ENCODE measurements around the gene NRXN3.

NRXN3 gene

DNA sequence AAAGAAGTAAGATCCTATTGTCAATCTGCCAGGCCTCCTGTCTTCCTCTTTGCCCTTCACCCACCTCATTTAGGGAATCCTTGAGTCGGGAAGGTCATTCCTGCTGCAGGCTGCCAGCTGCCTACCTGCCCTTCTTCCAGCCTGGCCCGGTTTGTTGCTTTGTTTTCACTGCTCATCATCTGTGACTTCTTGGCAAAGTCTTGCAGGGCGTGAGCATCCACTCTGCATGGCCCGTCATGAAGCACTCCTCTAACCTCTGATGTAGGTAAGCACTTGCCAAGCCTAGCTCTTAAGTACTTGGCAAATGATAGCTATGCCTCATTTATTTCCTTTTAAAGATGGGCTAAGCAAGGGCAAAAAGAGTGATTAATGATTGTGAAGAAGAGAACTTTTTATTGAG, 192.8 kb downstream of the NRXN3 start:
- H3K4me3 ChIP-seq (ENCODE audit: low read length): no peak overlapping the region
- DNase-seq (ENCODE audit: low read depth): no peak
- TF ChIP-seq, protein P1, sequence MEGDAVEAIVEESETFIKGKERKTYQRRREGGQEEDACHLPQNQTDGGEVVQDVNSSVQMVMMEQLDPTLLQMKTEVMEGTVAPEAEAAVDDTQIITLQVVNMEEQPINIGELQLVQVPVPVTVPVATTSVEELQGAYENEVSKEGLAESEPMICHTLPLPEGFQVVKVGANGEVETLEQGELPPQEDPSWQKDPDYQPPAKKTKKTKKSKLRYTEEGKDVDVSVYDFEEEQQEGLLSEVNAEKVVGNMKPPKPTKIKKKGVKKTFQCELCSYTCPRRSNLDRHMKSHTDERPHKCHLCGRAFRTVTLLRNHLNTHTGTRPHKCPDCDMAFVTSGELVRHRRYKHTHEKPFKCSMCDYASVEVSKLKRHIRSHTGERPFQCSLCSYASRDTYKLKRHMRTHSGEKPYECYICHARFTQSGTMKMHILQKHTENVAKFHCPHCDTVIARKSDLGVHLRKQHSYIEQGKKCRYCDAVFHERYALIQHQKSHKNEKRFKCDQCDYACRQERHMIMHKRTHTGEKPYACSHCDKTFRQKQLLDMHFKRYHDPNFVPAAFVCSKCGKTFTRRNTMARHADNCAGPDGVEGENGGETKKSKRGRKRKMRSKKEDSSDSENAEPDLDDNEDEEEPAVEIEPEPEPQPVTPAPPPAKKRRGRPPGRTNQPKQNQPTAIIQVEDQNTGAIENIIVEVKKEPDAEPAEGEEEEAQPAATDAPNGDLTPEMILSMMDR (conservative IDR thresholded peaks at IDR 0.05; ENCODE audit: low read depth, low read length): no peak

DNA sequence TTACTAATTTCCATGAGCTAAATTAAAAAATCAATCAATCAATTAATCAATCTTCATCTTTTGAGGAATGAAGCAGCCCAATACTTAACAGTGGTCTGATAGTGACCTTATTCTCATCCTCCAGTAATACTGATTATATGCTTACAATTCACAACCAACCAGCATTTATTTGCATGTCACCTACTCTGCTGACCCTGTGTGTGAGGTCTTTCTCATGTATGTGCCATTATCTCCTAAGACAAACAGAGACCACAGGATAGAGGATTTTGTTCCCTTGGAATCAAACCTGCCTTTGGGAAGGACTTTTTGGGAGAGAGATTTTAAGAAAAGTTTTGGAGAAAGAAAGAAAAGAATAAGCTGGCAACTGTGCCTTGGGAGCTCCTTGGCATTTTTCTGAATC, 197.2 kb downstream of the NRXN3 start:
- no peak for DNase-seq (ENCODE audit: low read depth)
- TF ChIP-seq, protein P1 (conservative IDR thresholded peaks at IDR 0.05; ENCODE audit: low read depth, low read length): no peak

DNA sequence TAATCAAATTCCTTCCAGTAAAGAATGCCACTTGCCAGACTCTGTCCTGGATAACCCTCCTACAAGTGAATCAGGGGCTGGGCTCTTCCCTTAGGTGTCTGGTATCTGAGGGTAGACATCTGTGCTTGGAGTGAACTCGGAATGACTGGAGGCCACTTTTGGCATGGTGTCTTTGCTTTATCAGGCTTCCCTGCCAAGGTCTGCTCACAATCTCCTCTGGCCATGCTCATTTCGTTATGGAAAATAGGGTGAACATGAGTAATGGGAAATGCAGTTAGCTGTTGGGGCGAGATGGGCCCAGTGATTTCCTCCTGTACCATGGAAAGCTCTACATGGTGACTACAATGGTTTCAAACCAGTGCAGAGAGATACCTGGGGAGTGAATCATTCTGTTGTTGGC, 212.9 kb downstream of the NRXN3 start:
- TF ChIP-seq, protein P1 (conservative IDR thresholded peaks at IDR 0.05; ENCODE audit: low read depth, low read length): no peak
- no peak overlapping the region for H3K4me3 ChIP-seq (ENCODE audit: low read length)
- no peak for DNase-seq (ENCODE audit: low read depth)

More for the DNA sequence above, 197.2 kb downstream of the NRXN3 start:
- H3K4me3 ChIP-seq (ENCODE audit: low read length): no peak overlapping the region

DNA sequence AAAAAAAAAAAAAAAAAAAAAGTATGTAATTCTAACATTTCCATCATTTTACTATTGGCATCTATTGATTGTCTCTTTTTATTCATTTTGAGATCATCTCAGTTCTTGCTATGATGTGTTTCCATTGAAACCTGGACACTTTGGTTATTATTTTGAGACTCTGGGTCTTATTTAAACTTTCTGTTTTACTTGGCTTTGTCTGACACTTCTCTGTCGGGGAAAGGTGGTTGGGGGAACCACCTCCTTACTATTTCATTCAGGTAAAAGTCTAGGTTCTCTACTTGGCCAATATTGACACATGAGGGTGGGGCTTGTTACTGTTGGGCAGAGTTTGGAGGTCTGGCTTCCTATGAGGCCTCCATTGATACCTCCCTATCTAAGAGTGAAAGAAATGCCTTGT, 228.0 kb downstream of the NRXN3 start:
- no peak for DNase-seq (ENCODE audit: low read depth)
- no peak overlapping the region for H3K4me3 ChIP-seq (ENCODE audit: low read length)
- TF ChIP-seq, protein P1 (conservative IDR thresholded peaks at IDR 0.05; ENCODE audit: low read depth, low read length): no peak

DNA sequence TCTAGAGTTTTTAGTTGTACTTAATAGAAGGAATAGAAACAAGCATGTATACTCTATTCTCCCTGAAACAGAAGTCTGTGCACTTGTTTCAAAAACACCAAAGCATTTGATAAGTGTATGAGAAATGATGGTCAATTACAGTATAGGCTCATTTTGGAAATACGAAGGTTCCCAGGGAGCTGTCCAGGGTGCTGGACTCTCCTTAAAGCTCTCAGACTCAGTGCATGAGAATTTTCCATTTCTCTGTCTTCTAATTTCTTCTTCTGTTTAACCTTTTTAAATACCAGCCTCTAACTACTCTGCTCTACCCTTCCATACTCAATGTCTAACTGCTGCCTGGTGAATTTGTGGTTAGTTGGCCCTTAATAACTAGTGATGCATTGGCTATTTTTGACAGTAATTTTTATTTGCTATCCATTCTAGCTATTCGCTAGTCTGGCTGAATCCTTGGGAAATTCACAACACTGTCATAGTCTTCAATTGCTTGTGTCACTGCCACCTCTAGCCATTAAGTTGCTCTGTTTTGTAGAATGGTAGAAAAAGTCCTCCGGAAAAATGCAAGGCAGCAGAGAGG, 229.2 kb downstream of the NRXN3 start:
- H3K4me3 ChIP-seq (ENCODE audit: low read length): no peak overlapping the region
- TF ChIP-seq, protein P1 (conservative IDR thresholded peaks at IDR 0.05; ENCODE audit: low read depth, low read length): no peak
- DNase-seq (ENCODE audit: low read depth): no peak

DNA sequence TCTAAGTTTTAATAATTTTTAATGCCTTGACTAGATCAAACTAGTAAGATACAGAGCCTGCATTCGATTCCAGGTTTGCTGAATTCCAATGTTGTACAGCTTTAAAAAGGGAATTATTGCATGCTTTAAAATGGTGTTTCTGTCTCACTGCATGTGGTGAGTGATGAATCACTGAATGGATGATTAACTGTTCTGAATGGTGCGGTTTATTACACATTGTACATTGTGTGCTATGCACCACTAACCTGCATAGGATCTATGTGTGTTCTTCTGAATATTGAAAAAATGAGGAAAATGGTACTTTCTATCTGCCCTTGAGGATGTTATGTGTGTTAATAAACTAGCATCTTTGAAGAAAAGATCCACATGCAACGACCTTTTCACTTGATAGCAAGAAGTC, 231.7 kb downstream of the NRXN3 start:
- no peak for DNase-seq (ENCODE audit: low read depth)
- TF ChIP-seq, protein P1 (conservative IDR thresholded peaks at IDR 0.05; ENCODE audit: low read depth, low read length): no peak
- H3K4me3 ChIP-seq (ENCODE audit: low read length): no peak overlapping the region

DNA sequence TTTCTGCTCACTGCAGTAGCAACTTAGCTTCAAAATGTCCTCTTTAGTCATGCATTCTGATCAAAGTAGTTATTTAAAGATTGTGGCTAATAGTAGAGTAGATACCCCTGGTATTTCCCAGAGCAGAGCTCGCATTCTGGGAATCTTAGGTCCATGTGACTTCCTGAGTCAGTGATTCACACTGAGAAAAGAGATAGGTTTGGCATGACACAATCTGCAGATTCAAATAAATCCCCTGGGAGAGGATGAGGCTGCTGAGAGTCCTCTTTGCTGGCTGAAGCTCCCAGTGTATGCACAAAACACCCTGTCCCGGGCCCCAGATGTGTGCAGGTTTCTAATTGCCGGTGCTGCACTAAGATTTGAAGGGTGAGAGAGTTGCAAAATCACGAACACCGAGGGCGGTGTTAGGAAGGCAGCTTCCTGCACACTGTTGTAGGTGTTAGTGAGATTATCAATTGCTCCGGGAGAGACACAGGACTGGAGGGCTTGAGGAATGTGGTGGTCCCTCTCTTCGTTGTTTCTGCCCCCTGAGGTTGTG, 233.2 kb downstream of the NRXN3 start:
- no peak for DNase-seq (ENCODE audit: low read depth)
- TF ChIP-seq, protein P1 (conservative IDR thresholded peaks at IDR 0.05; ENCODE audit: low read depth, low read length): no peak

More for the DNA sequence above, 233.2 kb downstream of the NRXN3 start:
- no peak overlapping the region for H3K4me3 ChIP-seq (ENCODE audit: low read length)
